H1 (cell line): Measurements from ENCODE around the gene TP63.

Experiments
- ATF3 ChIP-seq: IDR thresholded peaks from 2 replicates; pipeline ENCODE4 v1.6.1; 2011; ENCODE audit warnings: low read depth, mild to moderate bottlenecking, low read length; ENCODE audit not compliant: insufficient read depth
- CTCF ChIP-seq, 3 experiments: IDR thresholded peaks; 1 replicate in 2 of 3; 2 replicates in 1 of 3; pipeline versions ENCODE4 v1.5.1 to v1.6.1; 2011; ENCODE audit warnings: low read length in 3 of 3, mild to moderate bottlenecking in 3 of 3, inconsistent platforms in 2 of 3, low read depth in 1 of 3, moderate library complexity in 1 of 3; ENCODE audit not compliant: insufficient read depth in 1 of 3; ENCODE audit errors: control extremely low read depth in 1 of 3
- EGR1 ChIP-seq: IDR thresholded peaks from 2 replicates; pipeline ENCODE4 v1.6.1; 2011; ENCODE audit warnings: low read depth, low read length, borderline replicate concordance
- EP300 ChIP-seq, 2 experiments: IDR thresholded peaks; 1 replicate in 1 of 2; 2 replicates in 1 of 2; pipeline ENCODE4 v1.6.1; 2011 to 2012; ENCODE audit warnings: low read depth in 2 of 2, low read length in 2 of 2, mild to moderate bottlenecking in 2 of 2, borderline replicate concordance in 1 of 2, inconsistent platforms in 1 of 2, moderate library complexity in 1 of 2
- EZH2 ChIP-seq: fragments of 200-600 bp; sonication (generic); IDR thresholded peaks from 2 replicates; pipeline ENCODE4 v1.7.1; 2012; ENCODE audit warnings: low read depth, mild to moderate bottlenecking, moderate library complexity, low read length, inconsistent platforms; ENCODE audit not compliant: severe bottlenecking
- HDAC2 ChIP-seq, 2 experiments: fragments of 300-600 bp in 1 of 2; sonication (generic) in 1 of 2; IDR thresholded peaks; 2 replicates each; pipeline ENCODE4 v1.6.1; 2011 to 2012; ENCODE audit warnings: low read depth in 2 of 2, low read length in 2 of 2, mild to moderate bottlenecking in 2 of 2, moderate library complexity in 2 of 2, borderline replicate concordance in 1 of 2, inconsistent platforms in 1 of 2
- JUND ChIP-seq: IDR thresholded peaks from 2 replicates; pipeline ENCODE4 v1.6.1; 2011; ENCODE audit warnings: mild to moderate bottlenecking, improper control_type of control experiment, low read length
- KDM5A ChIP-seq: fragments of 200-600 bp; IDR thresholded peaks from 2 replicates; pipeline ENCODE4 v1.7.1; 2012; ENCODE audit warnings: mild to moderate bottlenecking, low read length, inconsistent platforms, mixed read lengths
- NRF1 ChIP-seq: IDR thresholded peaks from 2 replicates; pipeline ENCODE4 v1.6.1; 2011; ENCODE audit warnings: mild to moderate bottlenecking, low read depth, low read length, improper control_type of control experiment
- POLR2A ChIP-seq, 2 experiments: IDR thresholded peaks; 1 replicate in 1 of 2; 2 replicates in 1 of 2; pipeline ENCODE4 v1.6.1; 2011; ENCODE audit warnings: low read depth in 2 of 2, low read length in 2 of 2, mild to moderate bottlenecking in 2 of 2; ENCODE audit errors: control extremely low read depth in 1 of 2
- POLR2AphosphoS5 ChIP-seq: IDR thresholded peaks from 2 replicates; pipeline ENCODE4 v1.6.1; 2011; ENCODE audit warnings: low read depth, low read length
- RBBP5 ChIP-seq: IDR thresholded peaks from 2 replicates; pipeline ENCODE4 v1.7.1; 2012; ENCODE audit warnings: low read depth, mild to moderate bottlenecking, inconsistent platforms, low read length, moderate library complexity, borderline replicate concordance
- SP1 ChIP-seq: IDR thresholded peaks from 2 replicates; pipeline ENCODE4 v1.6.1; 2011; ENCODE audit warnings: low read depth, low read length
- TEAD4 ChIP-seq: IDR thresholded peaks from 2 replicates; pipeline ENCODE4 v1.6.1; 2012; ENCODE audit warnings: low read depth, low read length, inconsistent platforms, mixed read lengths

DNA sequence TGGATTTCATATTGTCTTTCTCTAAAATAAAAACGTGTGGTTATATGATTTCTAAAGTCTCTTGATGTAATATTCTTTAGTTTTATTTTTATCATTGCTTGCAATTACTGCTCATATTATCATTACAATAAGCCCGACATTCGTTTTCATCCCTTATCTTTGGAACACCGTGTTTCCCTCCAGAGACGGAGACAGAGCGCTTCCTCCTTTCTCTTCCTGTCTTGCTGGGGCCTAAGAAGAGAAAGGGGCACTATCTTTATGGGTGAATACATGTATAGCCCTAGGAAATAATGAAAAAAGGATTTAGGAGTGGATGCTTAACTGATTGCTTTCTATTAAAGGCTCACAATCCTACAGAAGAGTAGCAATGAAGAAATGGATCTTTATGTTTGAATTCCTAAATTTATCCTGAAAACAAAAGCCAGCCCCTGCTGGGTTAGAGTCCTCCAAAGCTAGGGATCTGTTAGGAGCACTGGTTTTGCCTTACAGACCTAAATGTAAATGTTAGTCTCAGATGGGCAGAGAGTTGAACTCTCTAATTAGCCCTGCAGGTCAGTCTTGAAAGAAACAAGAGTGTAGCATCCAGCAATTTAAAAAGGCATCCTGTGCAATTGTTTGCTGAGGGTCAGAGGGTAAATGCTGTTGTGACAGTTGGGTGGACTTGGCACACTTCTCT lies 145.1 kb downstream of the TP63 start:
- no peak for TF ChIP-seq EZH2
- TF ChIP-seq NRF1: no peak
- TF ChIP-seq EGR1: 0 out of 2 replicates have a peak, but pooled peaks have one; percentile 62
- no peak for TF ChIP-seq EP300 (IDR thresholded peaks at IDR 0.05; ENCODE audit: borderline replicate concordance in 1 of 2, low read depth in 2 of 2, low read length in 2 of 2)
- TF ChIP-seq POLR2AphosphoS5: peak; percentile 97
- TF ChIP-seq ATF3: no peak
- TF ChIP-seq CTCF (IDR thresholded peaks at IDR 0.05; ENCODE audit: control extremely low read depth in 1 of 3, insufficient read depth in 1 of 3, low read depth in 1 of 3, low read length in 3 of 3): no peak
- no peak for TF ChIP-seq KDM5A
- TF ChIP-seq RBBP5: no peak
- TF ChIP-seq TEAD4: no peak
- TF ChIP-seq POLR2A (IDR thresholded peaks at IDR 0.05; ENCODE audit: control extremely low read depth in 1 of 2, low read depth in 2 of 2, low read length in 2 of 2): no peak
- no peak for TF ChIP-seq JUND
- 0 out of 4 replicates have a peak, but pooled peaks of 1 of the 2 experiments have one; percentile 41 for TF ChIP-seq HDAC2 (IDR thresholded peaks at IDR 0.05; ENCODE audit: borderline replicate concordance in 1 of 2, low read depth in 2 of 2, low read length in 2 of 2)
- no peak for TF ChIP-seq SP1
